GM12878 (cell line): Measurements from ENCODE around the gene UNC5B. TPM values are rescaled to one million over a fixed set of nuclear protein-coding genes. Genes with fewer than 3 reads are reported as not detected.

Experiments used
- ATAC-seq: fragments of 200-7000 bp; cut with Tn5 transposase; 3 replicates; pipeline ENCODE4 v1.9.1; 2020; ENCODE audit warnings: mild to moderate bottlenecking, moderate library complexity
- BruUV-seq: library from RNA; stranded (reverse); fragments of 400-500 nt; replicated peaks from 2 replicates; lab custom pipeline; 2021; lab: Mats Ljungman, UMichigan
- CTCF ChIA-PET: fragments of 300-600 bp; sonication (Branson Sonifier 250); formaldehyde crosslinking; extraction: SDS; loops from one replicate; lab custom pipeline; 2021; ENCODE audit warnings: inconsistent platforms; lab: Yijun Ruan, JAX
- POLR2A ChIA-PET: fragments of 350-600 bp; formaldehyde crosslinking; extraction: SDS; loops from one replicate; lab custom pipeline; 2021; ENCODE audit warnings: inconsistent platforms; lab: Charles Lee
- RAD21 ChIA-PET: fragments of 300-600 bp; sonication (Branson Sonifier 250); formaldehyde crosslinking; loops from one replicate; lab custom pipeline; 2023; ENCODE audit warnings: antibody characterized with exemption; ENCODE audit not compliant: unreplicated experiment; lab: Charles Lee
- SMC1A ChIA-PET: fragments of 300-600 bp; sonication (Branson Sonifier 250); formaldehyde crosslinking; loops from one replicate; lab custom pipeline; 2023; ENCODE audit not compliant: unreplicated experiment, uncharacterized antibody; lab: Charles Lee
- DNase-seq: peaks from one replicate; pipeline ENCODE4 v3.0.0-alpha.2; 2011; ENCODE audit warnings: low read depth, low spot score
- FAIRE-seq: peaks from 3 replicates; lab custom pipeline; 2011; peaks lifted over from hg19 to GRCh38; lab: Jason Lieb, UNC
- H2AFZ ChIP-seq: 2 replicates; pipeline ENCODE4 v1.6.0; 2011; ENCODE audit warnings: low read depth, low read length, control low read depth; ENCODE audit not compliant: control insufficient read depth
- H3K27ac ChIP-seq: 2 replicates; pipeline ENCODE4 v1.5.1; 2011; ENCODE audit warnings: control low read depth; ENCODE audit not compliant: control insufficient read depth, insufficient read depth
- H3K27me3 ChIP-seq, 2 experiments: replicated peaks in 1 of 2; 2 replicates each; pipeline versions ENCODE4 v1.6.0 to v1.6.1; 2011; ENCODE audit warnings: low read length in 1 of 2; ENCODE audit not compliant: control insufficient read depth in 2 of 2, insufficient read depth in 2 of 2
- H3K36me3 ChIP-seq, 2 experiments: 2 replicates each; pipeline ENCODE4 v1.5.1; 2011; ENCODE audit warnings: low read length in 1 of 2; ENCODE audit not compliant: control insufficient read depth in 2 of 2, insufficient read depth in 2 of 2
- H3K4me1 ChIP-seq: 2 replicates; pipeline ENCODE4 v1.6.1; 2011; ENCODE audit warnings: mild to moderate bottlenecking, low read length, moderate library complexity, mixed read lengths; ENCODE audit not compliant: control insufficient read depth, insufficient read depth
- H3K4me2 ChIP-seq: 2 replicates; pipeline ENCODE4 v1.6.0; 2011; ENCODE audit warnings: control low read depth; ENCODE audit not compliant: control insufficient read depth, insufficient read depth
- H3K4me3 ChIP-seq: fragments of 200-600 bp; sonication (generic); 2 replicates; pipeline ENCODE4 v1.5.1; 2016
- H3K79me2 ChIP-seq: 2 replicates; pipeline ENCODE4 v1.6.0; 2011; ENCODE audit warnings: low read length; ENCODE audit not compliant: control insufficient read depth, insufficient read depth
- H3K9ac ChIP-seq: 2 replicates; pipeline ENCODE4 v1.8.0; 2011; ENCODE audit warnings: low read length, control low read depth, mixed read lengths; ENCODE audit not compliant: control insufficient read depth, insufficient read depth
- H3K9me3 ChIP-seq: replicated peaks from 3 replicates; pipeline ENCODE4 v1.5.1; 2011; ENCODE audit warnings: mild to moderate bottlenecking, low read length; ENCODE audit not compliant: control insufficient read depth, insufficient read depth
- H4K20me1 ChIP-seq: 2 replicates; pipeline ENCODE4 v1.6.0; 2011; ENCODE audit not compliant: control insufficient read depth, insufficient read depth
- BCLAF1 ChIP-seq: fragments of 450-650 bp; IDR thresholded peaks from 2 replicates; pipeline ENCODE4 v1.6.1; 2017; ENCODE audit warnings: antibody characterized with exemption, mild to moderate bottlenecking, moderate library complexity
- CBX3 ChIP-seq: fragments of 200-600 bp; sonication (generic); IDR thresholded peaks from 2 replicates; pipeline ENCODE4 v1.6.1; 2016; ENCODE audit warnings: low read depth, borderline replicate concordance
- HCFC1 ChIP-seq: fragments of 150-350 bp; IDR thresholded peaks from 2 replicates; pipeline ENCODE4 v1.6.1; 2014; ENCODE audit warnings: low read length
- HDAC6 ChIP-seq: fragments of 200-600 bp; sonication (generic); IDR thresholded peaks from one replicate; pipeline ENCODE4 v1.8.0; 2017; ENCODE audit warnings: antibody characterized with exemption; ENCODE audit not compliant: unreplicated experiment
- NFYB ChIP-seq: IDR thresholded peaks from 2 replicates; pipeline ENCODE4 v1.6.1; 2011; ENCODE audit warnings: low read depth, mild to moderate bottlenecking, low read length, improper control_type of control experiment, moderate library complexity; ENCODE audit not compliant: insufficient read depth
- NR2C1 ChIP-seq: fragments of 450-650 bp; IDR thresholded peaks from 2 replicates; pipeline ENCODE4 v1.6.1; 2017; ENCODE audit warnings: antibody characterized with exemption, mild to moderate bottlenecking, moderate library complexity
- NRF1 ChIP-seq: conservative IDR thresholded peaks from 2 replicates; pipeline ENCODE4 v1.6.1; 2011; ENCODE audit warnings: mild to moderate bottlenecking, low read depth, low read length, improper control_type of control experiment
- PAX5 ChIP-seq: IDR thresholded peaks from 2 replicates; pipeline ENCODE4 v1.6.1; 2011; ENCODE audit warnings: low read depth, low read length, borderline replicate concordance
- PML ChIP-seq: IDR thresholded peaks from 2 replicates; pipeline ENCODE4 v1.6.1; 2012; ENCODE audit warnings: low read length, inconsistent platforms
- RAD51 ChIP-seq: fragments of 450-650 bp; IDR thresholded peaks from 2 replicates; pipeline ENCODE4 v1.6.1; 2016; ENCODE audit warnings: moderate library complexity, mild to moderate bottlenecking, inconsistent platforms
- SIX5 ChIP-seq: IDR thresholded peaks from 2 replicates; pipeline ENCODE4 v1.6.1; 2011; ENCODE audit warnings: mild to moderate bottlenecking, low read depth, low read length, moderate library complexity; ENCODE audit not compliant: severe bottlenecking
- SMAD1 ChIP-seq: fragments of 450-650 bp; IDR thresholded peaks from 2 replicates; pipeline ENCODE4 v1.6.1; 2018; ENCODE audit warnings: mild to moderate bottlenecking, low read depth; ENCODE audit not compliant: partially characterized antibody
- SMAD5 ChIP-seq: IDR thresholded peaks from 2 replicates; pipeline ENCODE4 v1.6.1; 2016; ENCODE audit warnings: antibody characterized with exemption, low read depth
- STAT3 ChIP-seq: IDR thresholded peaks from 2 replicates; pipeline ENCODE4 v1.6.1; 2011; ENCODE audit warnings: low read depth, low read length, improper control_type of control experiment
- ZBED1 ChIP-seq: IDR thresholded peaks from 2 replicates; pipeline ENCODE4 v1.6.1; 2016; ENCODE audit warnings: borderline replicate concordance
- WGBS: methylation state at CpG from one replicate; pipeline ENCODE4 v1.1.6; 2016; ENCODE audit warnings: low lambda C conversion rate; ENCODE audit not compliant: insufficient replicate concordance, insufficient coverage; ENCODE audit errors: missing lambda C conversion rate; 5-methylcytosine and 5-hydroxymethylcytosine counted together
- in situ Hi-C: fragments of 300-500 bp; cut with MboI; formaldehyde crosslinking; loops from 9 replicates; pipeline ENCODE4 v1.14.3; 2018; ENCODE audit warnings: mixed read lengths
- intact Hi-C: fragments of 100-400 bp; cut with micrococcal nuclease; formaldehyde crosslinking; loops from one replicate; pipeline ENCODE4 v1.14.2; 2022; ENCODE audit not compliant: unreplicated experiment
- polyA plus RNA-seq, 11 experiments: library from polyadenylated mRNA; depleted of rRNA in 4 of 11; unstranded in 6 of 11; stranded (reverse) in 5 of 11; fragments of >200 nt; fragmentation: Nextera tagmentation in 4 of 11; fragmentation: Illumina TruSeq in 1 of 11; extraction: Ambion mirVana in 4 of 11; extraction: Trizol in 1 of 11; gene quantifications; 1 replicate in 1 of 11; 2 replicates in 10 of 11; pipeline versions ENCODE4 v1.2.1 to v1.2.3, GENCODE V29; 2011 to 2016; ENCODE audit warnings: inconsistent platforms in 2 of 11, missing spikeins in 2 of 11, low read depth in 1 of 11
- total RNA-seq, 4 experiments: library from RNA; depleted of rRNA in 3 of 4; stranded (reverse); fragments of >200 nt in 3 of 4; fragmentation: Illumina TruSeq in 1 of 4; extraction: Trizol in 1 of 4; gene quantifications; 2 replicates each; pipeline versions ENCODE4 v1.2.1 to v1.2.3, GENCODE V29; 2013 to 2021
- TF ChIP-seq, protein P1 (sequence below): IDR thresholded peaks from 2 replicates; pipeline ENCODE4 v1.6.1; 2012; ENCODE audit warnings: mild to moderate bottlenecking, low read depth, low read length
- TF ChIP-seq, protein P2 (sequence below): IDR thresholded peaks from 2 replicates; pipeline ENCODE4 v1.6.1; 2011; ENCODE audit warnings: low read depth, low read length, improper control_type of control experiment, borderline replicate concordance

The UNC5B gene
- total and polyA plus RNA-seq, 10 of the 15 experiments (the other 5 are each of a cell fraction or from before 2014, with no cell fraction given), result 0.03 to 0.08 TPM; not detected in 8

GRCh38 chr10:71323407-71323806, 111.0 kb downstream of the UNC5B start:
- Histone ChIP-seq H3K9me3 (no peaks in the 10 kb centered on the region), H2AFZ (peak overlapping the region; percentile 24; the same call in 1 of the 2 replicates), H3K27ac (no peak overlapping the region), H3K36me3 (no peaks in the 10 kb centered on the region; a peak in 2 of 4 replicates), H3K9ac (no peak overlapping the region), H4K20me1 (no peaks in the 10 kb centered on the region), H3K4me1 (peaks cover 8% of the 10 kb centered on the region), H3K79me2 (no peaks in the 10 kb centered on the region), H3K4me2 (no peak overlapping the region), H3K4me3 (no peak overlapping the region), H3K27me3 (no peaks in the 10 kb centered on the region)
- CTCF ChIA-PET, result interaction anchor here (0.9 to 11.1 kb wide), 5 partner anchors 9 to 247 kb away, joined by 3 to 359 read pairs (median 3); no protein-coding TSS in a partner anchor
- ATAC-seq (no peak), FAIRE-seq (peak; percentile 27), DNase-seq (no peak)
- 63% methylated on average over 4 of the region's 4 CpGs for WGBS
- RAD21 ChIA-PET, result interaction anchor here (1.3 kb wide), 1 partner anchor 573 kb away, joined by 3 read pairs; no protein-coding TSS in a partner anchor
- SMC1A ChIA-PET, result interaction anchor here (1.0 to 14.0 kb wide), 5 partner anchors 14 to 375 kb away, joined by 3 to 249 read pairs (median 4); no protein-coding TSS in a partner anchor
- POLR2A ChIA-PET, result interaction anchor here (1.5 kb wide), 1 partner anchor 11 kb away, joined by 6 read pairs; no protein-coding TSS in a partner anchor
- in situ Hi-C loops (loop anchor here (5.0 kb wide), 1 partner anchor 34 kb away; no protein-coding TSS in a partner anchor), intact Hi-C loops (no loop called here)
- BruUV-seq, result no TSS peak
- peak; percentile 80 for TF ChIP-seq SIX5
- TF ChIP-seq NFYB, result peak; percentile 23; the same call in 1 of the 2 replicates
- no peak for TF ChIP-seq CBX3
- no peak for TF ChIP-seq PAX5
- peak; percentile 66; the same call in 1 of the 2 replicates for TF ChIP-seq RAD51
- TF ChIP-seq HDAC6, result no peak
- no peak for TF ChIP-seq NR2C1
- TF ChIP-seq, protein P1, sequence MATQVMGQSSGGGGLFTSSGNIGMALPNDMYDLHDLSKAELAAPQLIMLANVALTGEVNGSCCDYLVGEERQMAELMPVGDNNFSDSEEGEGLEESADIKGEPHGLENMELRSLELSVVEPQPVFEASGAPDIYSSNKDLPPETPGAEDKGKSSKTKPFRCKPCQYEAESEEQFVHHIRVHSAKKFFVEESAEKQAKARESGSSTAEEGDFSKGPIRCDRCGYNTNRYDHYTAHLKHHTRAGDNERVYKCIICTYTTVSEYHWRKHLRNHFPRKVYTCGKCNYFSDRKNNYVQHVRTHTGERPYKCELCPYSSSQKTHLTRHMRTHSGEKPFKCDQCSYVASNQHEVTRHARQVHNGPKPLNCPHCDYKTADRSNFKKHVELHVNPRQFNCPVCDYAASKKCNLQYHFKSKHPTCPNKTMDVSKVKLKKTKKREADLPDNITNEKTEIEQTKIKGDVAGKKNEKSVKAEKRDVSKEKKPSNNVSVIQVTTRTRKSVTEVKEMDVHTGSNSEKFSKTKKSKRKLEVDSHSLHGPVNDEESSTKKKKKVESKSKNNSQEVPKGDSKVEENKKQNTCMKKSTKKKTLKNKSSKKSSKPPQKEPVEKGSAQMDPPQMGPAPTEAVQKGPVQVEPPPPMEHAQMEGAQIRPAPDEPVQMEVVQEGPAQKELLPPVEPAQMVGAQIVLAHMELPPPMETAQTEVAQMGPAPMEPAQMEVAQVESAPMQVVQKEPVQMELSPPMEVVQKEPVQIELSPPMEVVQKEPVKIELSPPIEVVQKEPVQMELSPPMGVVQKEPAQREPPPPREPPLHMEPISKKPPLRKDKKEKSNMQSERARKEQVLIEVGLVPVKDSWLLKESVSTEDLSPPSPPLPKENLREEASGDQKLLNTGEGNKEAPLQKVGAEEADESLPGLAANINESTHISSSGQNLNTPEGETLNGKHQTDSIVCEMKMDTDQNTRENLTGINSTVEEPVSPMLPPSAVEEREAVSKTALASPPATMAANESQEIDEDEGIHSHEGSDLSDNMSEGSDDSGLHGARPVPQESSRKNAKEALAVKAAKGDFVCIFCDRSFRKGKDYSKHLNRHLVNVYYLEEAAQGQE, result no peak
- TF ChIP-seq ZBED1, result no peak
- TF ChIP-seq SMAD5, result no peak
- TF ChIP-seq HCFC1, result peak; percentile 76
- no peak for TF ChIP-seq BCLAF1
- TF ChIP-seq STAT3, result no peak
- TF ChIP-seq, protein P2, sequence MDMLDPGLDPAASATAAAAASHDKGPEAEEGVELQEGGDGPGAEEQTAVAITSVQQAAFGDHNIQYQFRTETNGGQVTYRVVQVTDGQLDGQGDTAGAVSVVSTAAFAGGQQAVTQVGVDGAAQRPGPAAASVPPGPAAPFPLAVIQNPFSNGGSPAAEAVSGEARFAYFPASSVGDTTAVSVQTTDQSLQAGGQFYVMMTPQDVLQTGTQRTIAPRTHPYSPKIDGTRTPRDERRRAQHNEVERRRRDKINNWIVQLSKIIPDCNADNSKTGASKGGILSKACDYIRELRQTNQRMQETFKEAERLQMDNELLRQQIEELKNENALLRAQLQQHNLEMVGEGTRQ, result peak; percentile 51; the same call in 1 of the 2 replicates
- TF ChIP-seq SMAD1, result no peak
- TF ChIP-seq PML, result no peak
- no peak for TF ChIP-seq NRF1
